SK-N-MC (cell line): Measurements from ENCODE around the gene SERPINB7.

Source experiments
- EZH2 ChIP-seq: fragments of 200-600 bp; sonication (generic); IDR thresholded peaks from one replicate; pipeline ENCODE4 v1.6.1; 2017; ENCODE audit warnings: antibody characterized with exemption
- FOXP2 ChIP-seq: optimal IDR thresholded peaks from 2 replicates; pipeline ENCODE3; 2011; ENCODE audit warnings: mild to moderate bottlenecking, moderate library complexity; ENCODE audit not compliant: insufficient read depth; ENCODE audit errors: extremely low read length, control extremely low read depth
- POLR2AphosphoS5 ChIP-seq: IDR thresholded peaks from 2 replicates; pipeline ENCODE4 v1.6.1; 2012; ENCODE audit warnings: mild to moderate bottlenecking, low read depth, low read length, borderline replicate concordance

DNA sequence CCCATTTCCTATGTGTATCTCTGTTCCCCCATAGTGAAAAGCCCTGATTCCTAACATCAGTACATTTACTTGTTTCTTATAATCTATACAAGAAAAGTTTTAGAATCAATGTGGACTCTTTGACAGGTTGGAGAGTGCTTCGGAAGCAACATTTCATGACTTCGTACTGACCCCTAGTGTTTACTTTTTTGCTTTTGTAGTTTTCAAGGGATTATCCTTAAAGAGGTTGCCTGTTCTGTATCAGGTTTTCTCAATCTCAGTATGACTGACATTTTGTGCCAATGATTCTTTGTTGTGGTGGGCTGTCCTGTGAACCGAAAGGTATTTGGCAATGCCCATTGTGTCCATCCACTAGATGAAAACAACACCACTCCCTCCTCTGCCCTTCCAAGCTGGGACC lies 69.0 kb downstream of the SERPINB7 start:
- TF ChIP-seq POLR2AphosphoS5: no peak
- TF ChIP-seq EZH2: no peak
- no peak for TF ChIP-seq FOXP2
